H1 (cell line): ENCODE measurements around the gene MTMR10. TPM values are rescaled to one million over a fixed set of nuclear protein-coding genes. Genes with fewer than 3 reads are reported as not detected.

Experiments used
- ASH2L ChIP-seq: fragments of 200-600, 300-600 bp; sonication (generic); IDR thresholded peaks from one replicate; pipeline ENCODE4 v1.7.1; 2017; ENCODE audit warnings: low read length
- CHD7 ChIP-seq: fragments of 300-600 bp; sonication (generic); IDR thresholded peaks from 2 replicates; pipeline ENCODE4 v1.7.1; 2012; ENCODE audit warnings: low read length, moderate library complexity, mild to moderate bottlenecking, inconsistent platforms; ENCODE audit not compliant: insufficient replicate concordance
- JUN ChIP-seq: IDR thresholded peaks from 2 replicates; pipeline ENCODE4 v1.6.1; 2011; ENCODE audit warnings: low read depth, mild to moderate bottlenecking, improper control_type of control experiment, low read length
- KDM1A ChIP-seq: fragments of 200-600, 300-600 bp; sonication (generic); IDR thresholded peaks from 2 replicates; pipeline ENCODE4 v1.7.1; 2016; ENCODE audit warnings: mild to moderate bottlenecking, low read length, borderline replicate concordance
- RFX5 ChIP-seq: IDR thresholded peaks from 2 replicates; pipeline ENCODE4 v1.6.1; 2011; ENCODE audit warnings: low read depth, low read length, improper control_type of control experiment, borderline replicate concordance
- SP4 ChIP-seq: IDR thresholded peaks from 2 replicates; pipeline ENCODE4 v1.6.1; 2012; ENCODE audit warnings: low read length, inconsistent platforms
- SUZ12 ChIP-seq: fragments of 200-600 bp; sonication (generic); IDR thresholded peaks from 2 replicates; pipeline ENCODE4 v1.6.1; 2012; ENCODE audit warnings: mild to moderate bottlenecking, inconsistent platforms, low read length, moderate library complexity, mixed read lengths
- polyA plus RNA-seq, 7 experiments: library from polyadenylated mRNA; depleted of rRNA in 3 of 7; stranded (reverse) in 5 of 7; unstranded in 2 of 7; fragments of >200 nt in 5 of 7; fragments of 200-250 nt in 2 of 7; gene quantifications; 1 replicate in 5 of 7; 2 replicates in 1 of 7; 4 replicates in 1 of 7; pipeline versions ENCODE4 v1.2.1 to v1.2.3, GENCODE V29; 2011 to 2013; ENCODE audit warnings: missing spikeins in 2 of 7, mixed read lengths in 2 of 7
- total RNA-seq: library from RNA; stranded (reverse); fragmentation: NEBNext Ultra II Directional; extraction: Animal tissue kit (Norgen Biotek cat#: 25700); gene quantifications from 2 replicates; pipeline ENCODE4 v1.2.1, GENCODE V29; 2021

MTMR10 gene
- total and polyA plus RNA-seq, 2 of the 8 experiments (the other 6 are each of a cell fraction or from before 2014, with no cell fraction given): 3.8 to 13.1 TPM

DNA sequence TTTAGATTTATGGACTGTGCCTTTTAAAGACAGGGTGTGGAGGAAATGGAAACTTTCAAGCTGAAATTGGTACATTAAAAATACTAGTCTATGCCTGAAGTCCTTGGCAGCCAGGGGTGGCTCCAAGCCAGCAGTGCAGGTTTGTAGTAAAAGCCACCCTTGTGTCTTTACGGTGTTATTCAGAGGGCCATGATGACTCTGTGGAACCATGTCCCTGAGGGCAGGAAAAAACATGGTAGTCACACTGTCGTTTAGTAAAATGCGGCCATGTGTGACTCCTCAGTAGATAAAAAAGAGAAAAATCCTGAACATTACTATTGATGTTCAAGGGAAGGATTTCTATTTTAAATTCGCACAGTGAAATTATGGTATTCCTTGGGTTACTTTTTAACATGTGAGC lies 85.1 kb downstream of the MTMR10 start (continued):
- TF ChIP-seq CHD7 (no peak), RFX5 (no peak), JUN (no peak), SP4 (no peak), ASH2L (no peak), SUZ12 (no peak), KDM1A (no peak)
